SH-SY5Y (cell line): ENCODE data around the gene POGLUT3.

Source experiments
- GATA2 ChIP-seq: IDR thresholded peaks from 2 replicates; pipeline ENCODE4 v1.6.1; 2011; ENCODE audit warnings: mild to moderate bottlenecking, low read depth, low read length
- GATA3 ChIP-seq: IDR thresholded peaks from 2 replicates; pipeline ENCODE4 v1.6.1; 2011; ENCODE audit warnings: low read depth, mild to moderate bottlenecking, low read length, moderate library complexity

POGLUT3 gene

GRCh38 chr11:108522318-108522717 lies 24.1 kb upstream of the POGLUT3 start:
- no peak for TF ChIP-seq GATA3
- TF ChIP-seq GATA2: no peak

GRCh38 chr11:108518581-108518980 lies 20.4 kb upstream of the POGLUT3 start:
- TF ChIP-seq GATA2 (no peak), GATA3 (no peak)

- TF ChIP-seq GATA3: no peak
Measured at GRCh38 chr11:108516125-108516524, 17.9 kb upstream of the POGLUT3 start.

GRCh38 chr11:108512708-108513107 lies 14.5 kb upstream of the POGLUT3 start:
- TF ChIP-seq GATA2 (no peak), GATA3 (no peak)

GRCh38 chr11:108511851-108512474 lies 13.8 kb upstream of the POGLUT3 start:
- no peak for TF ChIP-seq GATA2
- TF ChIP-seq GATA3: no peak

- no peak for TF ChIP-seq GATA2
- TF ChIP-seq GATA3: no peak
Measured at GRCh38 chr11:108508653-108509593, 10.7 kb upstream of the POGLUT3 start.

GRCh38 chr11:108501396-108501795 lies 3.2 kb upstream of the POGLUT3 start:
- no peak for TF ChIP-seq GATA2
- TF ChIP-seq GATA3: no peak

- TF ChIP-seq GATA3: no peak
- no peak for TF ChIP-seq GATA2
Measured at GRCh38 chr11:108500721-108501120, 2.5 kb upstream of the POGLUT3 start.

GRCh38 chr11:108500169-108500568 lies 2.0 kb upstream of the POGLUT3 start:
- TF ChIP-seq GATA3 (no peak), GATA2 (no peak)

GRCh38 chr11:108498816-108499408 lies 728 bp upstream of the POGLUT3 start:
- no peak for TF ChIP-seq GATA3
- no peak for TF ChIP-seq GATA2

- no peak for TF ChIP-seq GATA3
- no peak for TF ChIP-seq GATA2
Measured at GRCh38 chr11:108497317-108498045, 703 bp downstream of the POGLUT3 start.

- TF ChIP-seq GATA3 (no peak), GATA2 (no peak)
Measured at GRCh38 chr11:108496643-108497256, 1.4 kb downstream of the POGLUT3 start.

- TF ChIP-seq GATA3 (no peak), GATA2 (no peak)
Measured at GRCh38 chr11:108495326-108495725, 2.9 kb downstream of the POGLUT3 start.

- TF ChIP-seq GATA3 (no peak), GATA2 (no peak)
Measured at GRCh38 chr11:108494182-108494581, 4.0 kb downstream of the POGLUT3 start.

- TF ChIP-seq GATA3 (no peak), GATA2 (no peak)
Measured at GRCh38 chr11:108491936-108492335, 6.2 kb downstream of the POGLUT3 start.
